ENCODE results near the gene IL12RB1.

Gene IL12RB1

GRCh38 chr19:18057557-18057956, 29.2 kb downstream of the IL12RB1 start:
- TF ChIP-seq CTCF (IDR thresholded peaks at IDR 0.05; ENCODE audit: low read depth, low read length) (no peak), POLR2A (IDR thresholded peaks at IDR 0.05; ENCODE audit: extremely low read depth, insufficient read length) (no peak), MAX (IDR thresholded peaks at IDR 0.05; ENCODE audit: low read depth, low read length) (no peak), MYC (IDR thresholded peaks at IDR 0.05; ENCODE audit: low read depth, low read length) (no peak)
- no peak overlapping the region for H3K4me3 ChIP-seq (ENCODE audit: low read depth, low read length)
- no peak for DNase-seq (ENCODE audit: low read depth)

GRCh38 chr19:18055967-18056366, 30.8 kb downstream of the IL12RB1 start:
- no peak for DNase-seq (ENCODE audit: low read depth)
- no peak overlapping the region for H3K4me3 ChIP-seq (ENCODE audit: low read depth, low read length)
- no peak for TF ChIP-seq CTCF (IDR thresholded peaks at IDR 0.05; ENCODE audit: low read depth, low read length)
- TF ChIP-seq MYC (IDR thresholded peaks at IDR 0.05; ENCODE audit: low read depth, low read length) = no peak
- no peak for TF ChIP-seq MAX (IDR thresholded peaks at IDR 0.05; ENCODE audit: low read depth, low read length)
- TF ChIP-seq POLR2A (IDR thresholded peaks at IDR 0.05; ENCODE audit: extremely low read depth, insufficient read length) = no peak

- H3K4me3 ChIP-seq (ENCODE audit: low read depth, low read length) = no peak overlapping the region
- TF ChIP-seq MAX (IDR thresholded peaks at IDR 0.05; ENCODE audit: low read depth, low read length) = no peak
- TF ChIP-seq CTCF (IDR thresholded peaks at IDR 0.05; ENCODE audit: low read depth, low read length) = no peak
- no peak for TF ChIP-seq POLR2A (IDR thresholded peaks at IDR 0.05; ENCODE audit: extremely low read depth, insufficient read length)
- TF ChIP-seq MYC (IDR thresholded peaks at IDR 0.05; ENCODE audit: low read depth, low read length) = no peak
- no peak for DNase-seq (ENCODE audit: low read depth)
These were observed 33.0 kb downstream of the IL12RB1 start for GRCh38 chr19:18053576-18054219.

GRCh38 chr19:18051887-18052286, 34.8 kb downstream of the IL12RB1 start:
- TF ChIP-seq MYC (IDR thresholded peaks at IDR 0.05; ENCODE audit: low read depth, low read length) = no peak
- TF ChIP-seq CTCF (IDR thresholded peaks at IDR 0.05; ENCODE audit: low read depth, low read length) = no peak
- TF ChIP-seq POLR2A (IDR thresholded peaks at IDR 0.05; ENCODE audit: extremely low read depth, insufficient read length) = no peak
- TF ChIP-seq MAX (IDR thresholded peaks at IDR 0.05; ENCODE audit: low read depth, low read length) = no peak
- H3K4me3 ChIP-seq (ENCODE audit: low read depth, low read length) = no peak overlapping the region
- no peak for DNase-seq (ENCODE audit: low read depth)

GRCh38 chr19:18049385-18049784, 37.3 kb downstream of the IL12RB1 start:
- H3K4me3 ChIP-seq (ENCODE audit: low read depth, low read length) = no peak overlapping the region
- DNase-seq (ENCODE audit: low read depth) = no peak

More at GRCh38 chr19:18049385-18049784, 37.3 kb downstream of the IL12RB1 start:
- TF ChIP-seq CTCF (IDR thresholded peaks at IDR 0.05; ENCODE audit: low read depth, low read length) = no peak
- TF ChIP-seq MAX (IDR thresholded peaks at IDR 0.05; ENCODE audit: low read depth, low read length) = no peak
- TF ChIP-seq MYC (IDR thresholded peaks at IDR 0.05; ENCODE audit: low read depth, low read length) = no peak
- TF ChIP-seq POLR2A (IDR thresholded peaks at IDR 0.05; ENCODE audit: extremely low read depth, insufficient read length) = no peak

Data from NB4 (cell line).